Dermis blood vessel endothelial cell (primary cell): ENCODE data around the gene GDA. TPM values are rescaled to one million over a fixed set of nuclear protein-coding genes. Genes with fewer than 3 reads are reported as not detected.

Experiments used
- DNase-seq: peaks from one replicate; pipeline ENCODE4 v3.0.0; 2010
- total RNA-seq: library from RNA; depleted of rRNA; stranded (reverse); fragments of >200 nt; gene quantifications from 2 replicates; pipeline ENCODE4 v1.2.3, GENCODE V29; 2014

Gene GDA
- total RNA-seq, 1 donor from 2014 or later: 0.17 TPM

- DNase-seq: no peak
Measured at GRCh38 chr9:72150661-72151060, 1.4 kb downstream of the GDA start.

DNA sequence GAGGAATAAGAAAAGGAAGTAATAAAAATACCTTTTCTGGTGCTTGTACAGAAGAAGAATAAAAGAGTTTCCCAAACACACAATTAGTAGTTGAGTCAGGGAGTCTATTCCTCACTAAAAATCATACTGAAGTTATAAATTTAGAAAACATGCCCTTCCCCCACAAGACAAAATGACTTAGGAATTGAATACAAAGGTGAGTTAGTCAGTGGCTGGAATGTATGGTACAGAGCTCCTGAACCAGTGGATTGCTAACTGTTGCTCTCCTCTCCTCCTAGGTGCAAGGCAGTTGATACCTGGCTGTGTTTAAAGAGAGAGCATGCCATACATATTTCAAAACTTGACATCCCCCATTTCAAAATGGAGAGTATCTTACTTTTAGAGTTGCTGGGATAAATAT lies 1.9 kb downstream of the GDA start:
- DNase-seq: no peak

- no peak for DNase-seq
Measured at GRCh38 chr9:72154468-72155285, 5.4 kb downstream of the GDA start.

GRCh38 chr9:72155301-72155700 lies 6.1 kb downstream of the GDA start:
- DNase-seq: no peak

GRCh38 chr9:72156586-72156985 lies 7.3 kb downstream of the GDA start:
- DNase-seq: no peak

- no peak for DNase-seq
Measured at GRCh38 chr9:72158680-72159079, 9.4 kb downstream of the GDA start.

- DNase-seq: no peak
Measured at GRCh38 chr9:72160446-72161123, 11.3 kb downstream of the GDA start.

GRCh38 chr9:72165326-72165725 lies 16.1 kb downstream of the GDA start:
- no peak for DNase-seq

DNA sequence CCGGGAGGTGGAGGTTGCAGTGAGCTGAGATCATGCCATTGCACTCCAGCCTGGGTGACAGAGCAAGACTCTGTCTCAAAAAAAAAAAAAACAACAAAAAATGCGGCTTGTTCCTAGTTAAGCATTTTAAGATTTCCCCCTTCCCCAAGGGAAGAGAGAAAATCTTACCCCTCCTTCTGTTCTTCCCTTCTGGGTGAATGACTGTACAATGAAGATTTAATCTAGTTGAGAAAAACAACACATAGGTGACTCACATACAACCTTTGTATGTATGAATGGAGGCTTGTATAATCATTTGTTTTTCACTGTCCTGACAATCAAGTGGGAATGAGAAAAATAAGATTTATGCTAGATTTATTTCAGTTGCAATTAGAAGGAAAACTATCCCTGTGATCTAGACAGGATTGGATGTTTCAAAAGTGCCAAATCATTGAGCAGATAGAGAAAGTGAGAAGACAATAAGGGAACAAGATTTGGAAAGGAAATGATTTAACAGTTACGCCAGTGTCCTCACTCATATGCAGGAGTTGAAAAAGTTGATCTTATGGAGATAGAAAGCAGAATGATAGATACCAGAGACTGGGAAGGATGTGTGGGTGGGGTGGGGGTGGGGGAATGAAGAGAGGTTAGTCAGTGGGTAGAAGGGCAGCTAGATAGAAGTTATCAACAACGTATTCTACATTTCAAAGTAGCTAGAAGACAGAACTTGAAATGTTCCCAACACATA lies 16.7 kb downstream of the GDA start:
- DNase-seq: no peak

DNA sequence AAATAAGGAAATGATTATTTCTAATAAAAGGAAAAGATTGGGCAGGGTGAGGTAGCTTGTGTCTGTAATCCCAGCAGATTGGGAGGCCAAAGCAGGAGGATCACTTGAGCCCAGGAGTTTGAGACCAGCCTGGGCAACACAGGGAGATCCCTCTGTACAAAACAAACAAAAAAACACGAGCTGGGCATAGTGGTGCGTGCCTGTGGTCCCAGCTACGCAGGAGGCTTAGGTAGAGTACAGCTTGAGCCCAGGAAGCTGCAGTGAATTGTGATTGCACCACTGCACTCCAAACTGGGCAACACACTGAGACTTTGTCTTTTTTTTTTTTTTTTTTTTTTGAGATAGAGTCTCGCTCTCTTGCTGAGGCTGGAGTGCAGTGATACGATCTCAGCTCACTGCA lies 18.8 kb downstream of the GDA start:
- no peak for DNase-seq

GRCh38 chr9:72169178-72169577 lies 19.9 kb downstream of the GDA start:
- DNase-seq: no peak

DNA sequence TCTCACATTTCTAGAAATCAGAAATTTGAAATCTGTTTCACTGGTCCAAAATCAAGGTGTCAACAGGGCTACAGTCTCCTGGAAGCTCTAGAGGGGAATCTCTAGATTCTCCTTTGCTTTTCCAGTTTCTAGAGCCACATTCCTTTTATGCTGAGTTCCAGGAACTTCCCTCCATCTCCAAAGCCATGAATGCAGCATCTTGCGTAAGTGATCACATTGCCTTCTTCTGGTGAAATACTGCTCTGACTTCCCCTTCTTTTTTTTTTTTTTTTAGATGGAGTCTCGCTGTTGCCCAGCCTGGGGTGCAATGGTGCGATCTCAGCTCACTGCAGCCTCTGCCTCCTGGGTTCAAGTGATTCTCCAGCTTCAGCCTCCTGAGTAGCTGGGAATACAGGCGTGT lies 23.8 kb downstream of the GDA start:
- no peak for DNase-seq

DNA sequence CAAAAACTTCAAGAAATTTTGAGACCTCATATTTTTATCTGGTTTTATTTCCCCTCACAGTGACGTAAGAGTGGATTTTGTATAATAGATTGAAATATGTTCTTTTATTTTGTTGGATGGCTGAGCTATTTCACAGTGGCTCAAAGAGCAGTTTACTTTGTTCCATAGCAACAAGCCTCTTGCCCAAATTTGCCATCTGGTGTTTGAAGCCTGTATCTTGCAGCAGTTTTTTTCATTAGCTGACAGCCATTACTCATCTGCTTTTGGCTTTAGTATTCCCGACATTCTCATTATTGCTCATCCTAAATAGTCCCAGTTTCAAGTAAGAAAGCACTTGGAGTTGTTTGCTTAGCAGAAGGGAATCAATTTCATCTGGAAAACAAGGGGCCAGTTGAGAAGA lies 36.3 kb downstream of the GDA start:
- no peak for DNase-seq

DNA sequence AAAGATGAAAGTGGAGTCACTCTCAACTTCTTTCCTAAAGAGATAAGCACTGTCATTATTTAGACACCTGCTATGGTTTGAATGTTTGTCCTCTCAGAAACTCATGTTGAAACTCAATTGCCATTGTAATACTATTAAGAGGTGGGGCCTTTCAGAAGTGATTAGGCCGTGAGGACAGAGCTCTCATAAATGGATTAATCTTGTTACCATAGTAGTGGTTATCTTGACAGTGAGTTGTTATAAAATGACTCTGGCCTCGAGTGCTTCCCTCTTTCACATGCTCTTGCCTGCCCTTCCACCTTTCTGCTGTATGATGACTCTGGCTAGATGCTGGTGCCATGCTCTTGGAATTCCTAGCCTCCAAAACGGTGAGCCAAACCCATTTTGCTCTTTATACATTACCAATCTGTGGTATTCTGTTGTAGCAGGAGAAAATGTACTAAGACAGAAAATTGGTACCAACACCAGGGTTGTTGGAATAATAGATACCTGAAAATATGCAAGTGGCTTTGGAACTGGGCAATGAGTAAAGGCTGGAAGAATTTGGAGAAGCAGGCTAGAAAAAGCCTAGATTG lies 38.0 kb downstream of the GDA start:
- no peak for DNase-seq

- no peak for DNase-seq
Measured at GRCh38 chr9:72188232-72188631, 39.0 kb downstream of the GDA start.

DNA sequence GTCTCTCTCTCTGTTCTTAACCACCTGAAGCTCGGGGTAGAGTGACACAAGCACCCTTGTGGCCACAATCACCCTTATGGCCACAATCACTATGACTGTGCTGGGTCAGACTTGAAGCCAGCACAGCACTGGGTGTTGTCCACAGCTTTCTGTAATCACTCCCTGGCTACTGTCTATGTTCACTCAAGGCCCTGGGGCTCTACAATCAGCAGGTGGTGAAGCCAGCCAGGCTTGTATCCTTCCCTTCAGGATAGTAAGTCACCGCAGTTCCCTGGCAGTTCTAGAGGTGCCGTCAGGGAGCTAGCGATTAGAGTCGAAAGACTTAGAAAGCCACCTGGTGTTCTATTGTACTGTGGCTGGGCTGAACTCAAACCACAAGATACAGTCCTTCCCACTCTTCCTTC lies 44.2 kb downstream of the GDA start:
- no peak for DNase-seq

DNA sequence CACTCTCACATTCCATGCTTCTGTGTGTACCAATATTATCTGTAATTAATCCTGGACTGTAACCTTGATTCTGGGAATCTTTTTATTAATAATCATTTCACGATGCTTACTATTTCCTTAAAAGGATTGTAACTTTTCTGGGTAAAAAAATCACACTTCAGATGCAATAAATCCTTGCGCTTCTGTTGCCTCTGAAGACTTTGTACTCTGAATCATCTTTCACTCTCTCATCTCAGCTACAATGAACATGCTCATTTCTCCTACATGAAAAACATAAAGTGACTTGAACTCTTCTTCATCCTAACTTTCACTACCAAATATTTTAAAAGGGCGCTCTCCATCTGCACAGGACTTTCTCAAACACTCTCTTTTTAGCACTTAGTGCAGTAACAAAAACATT lies 50.0 kb downstream of the GDA start:
- DNase-seq: no peak

- DNase-seq: no peak
Measured at GRCh38 chr9:72200452-72200851, 51.2 kb downstream of the GDA start.

- no peak for DNase-seq
Measured at GRCh38 chr9:72202009-72202408, 52.8 kb downstream of the GDA start.

GRCh38 chr9:72203205-72203803 lies 54.1 kb downstream of the GDA start:
- DNase-seq: peak; percentile 53

- DNase-seq: no peak
Measured at GRCh38 chr9:72204062-72204461, 54.8 kb downstream of the GDA start.

- DNase-seq: no peak
Measured at GRCh38 chr9:72205513-72205912, 56.3 kb downstream of the GDA start.

DNA sequence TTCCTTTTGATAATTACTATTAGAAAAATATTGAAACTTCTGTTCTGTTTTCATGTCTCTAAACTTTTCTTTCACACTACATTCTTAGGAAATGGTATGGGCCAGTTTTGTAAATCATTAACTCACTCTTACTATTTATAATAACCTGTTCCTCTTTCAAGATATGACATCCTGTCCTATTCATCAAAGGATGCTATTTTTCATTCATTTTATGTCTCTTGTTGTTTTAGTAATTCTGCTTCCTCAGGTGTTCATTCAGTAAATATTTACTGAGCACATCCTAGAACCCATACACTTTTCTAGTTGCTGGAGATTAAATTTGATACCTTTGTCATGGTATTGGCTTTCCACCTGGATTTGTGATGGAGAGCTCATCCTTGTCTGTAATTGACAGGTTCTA lies 58.0 kb downstream of the GDA start:
- DNase-seq: no peak
